NCI-H524 treated with DMSO at 0.1 percent for 48 hours (cell line): ENCODE results near the gene FUS.
"Not testable (repeated sequence)": the region's sequence is repeated elsewhere in the genome, so short reads cannot be mapped to it uniquely, and the experiment has no call there.

Source experiments
- DNase-seq: peaks from one replicate; lab custom pipeline; 2025; lab: John Stamatoyannopoulos, UW

FUS gene

GRCh38 chr16:31143694-31144148 lies 36.2 kb upstream of the FUS start:
- DNase-seq, result no peak

GRCh38 chr16:31144418-31144817 lies 35.5 kb upstream of the FUS start:
- not testable (repeated sequence) for DNase-seq

GRCh38 chr16:31145398-31145990 lies 34.4 kb upstream of the FUS start:
- no peak for DNase-seq

GRCh38 chr16:31147574-31147973 lies 32.4 kb upstream of the FUS start:
- DNase-seq, result no peak

- DNase-seq, result no peak
Measured at GRCh38 chr16:31148281-31148728, 31.6 kb upstream of the FUS start.

GRCh38 chr16:31148896-31149295 lies 31.0 kb upstream of the FUS start:
- no peak for DNase-seq

- DNase-seq, result no peak
Measured at GRCh38 chr16:31149332-31149731, 30.6 kb upstream of the FUS start.

GRCh38 chr16:31149894-31150890 lies 29.7 kb upstream of the FUS start, which contains the start of gene PRSS36:
Gene PRSS36 (minus strand): TSS chr16:31150066. CDS start chr16:31150035, 31 bp downstream.
- no peak for DNase-seq

GRCh38 chr16:31150976-31151375 lies 29.0 kb upstream of the FUS start:
- DNase-seq, result not testable (repeated sequence)

- no peak for DNase-seq
Measured at GRCh38 chr16:31157136-31157535, 22.8 kb upstream of the FUS start.

- DNase-seq, result no peak
Measured at GRCh38 chr16:31167315-31167714, 12.6 kb upstream of the FUS start.

GRCh38 chr16:31168848-31169247 lies 11.1 kb upstream of the FUS start:
- no peak for DNase-seq

GRCh38 chr16:31170048-31170447 lies 9.9 kb upstream of the FUS start:
- DNase-seq, result not testable (repeated sequence)

GRCh38 chr16:31177136-31177535 lies 2.8 kb upstream of the FUS start:
- no peak for DNase-seq

- DNase-seq, result no peak
Measured at GRCh38 chr16:31179219-31179746, 656 bp upstream of the FUS start.

GRCh38 chr16:31181102-31181830 lies 1.3 kb downstream of the FUS start:
- DNase-seq, result no peak

GRCh38 chr16:31182391-31182790 lies 2.5 kb downstream of the FUS start:
- no peak for DNase-seq

- no peak for DNase-seq
Measured at GRCh38 chr16:31183432-31184428, 3.8 kb downstream of the FUS start.

- DNase-seq, result no peak
Measured at GRCh38 chr16:31184888-31185287, 4.9 kb downstream of the FUS start.

- DNase-seq, result no peak
Measured at GRCh38 chr16:31185339-31185738, 5.4 kb downstream of the FUS start.

- DNase-seq, result no peak
Measured at GRCh38 chr16:31186176-31186575, 6.2 kb downstream of the FUS start.
